ENCODE measurements around the gene SNAP91. TPM values are rescaled to one million over a fixed set of nuclear protein-coding genes. Genes with fewer than 3 reads are reported as not detected.

The SNAP91 gene
- total RNA-seq, 1 donor from 2014 or later, result 1.5 TPM

DNA sequence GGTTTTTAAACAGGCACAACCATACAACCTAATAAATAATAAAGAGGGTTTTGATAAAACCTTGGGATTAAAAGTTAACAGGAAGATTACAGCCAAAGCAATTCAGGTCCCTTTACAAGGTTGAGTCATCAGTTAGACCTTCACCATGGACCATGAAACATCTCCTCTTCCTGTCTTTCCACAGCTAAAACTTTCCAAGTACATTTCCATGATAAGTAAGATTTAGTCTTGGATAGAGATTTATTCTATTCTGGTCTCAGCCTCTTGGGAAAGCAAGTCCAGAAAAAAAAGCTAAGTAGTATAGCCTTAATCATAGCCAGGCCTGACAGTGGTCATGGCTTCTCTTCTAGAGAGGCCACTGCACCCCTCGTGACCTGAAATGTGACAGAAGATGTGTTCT is 199.5 kb downstream of the SNAP91 start:
- no peak for DNase-seq (ENCODE audit: low spot score)
- peaks cover 3% of the 10 kb centered on the region for H3K27me3 Mint-ChIP-seq (ENCODE audit: unreplicated experiment)
- H3K9me3 Mint-ChIP-seq (ENCODE audit: unreplicated experiment), result no peaks in the 10 kb centered on the region
- H3K36me3 Mint-ChIP-seq (ENCODE audit: low read depth, unreplicated experiment), result no peaks in the 10 kb centered on the region
- peaks cover 7% of the 10 kb centered on the region for H3K4me1 Mint-ChIP-seq (ENCODE audit: unreplicated experiment)
- no peak overlapping the region for H3K27ac Mint-ChIP-seq (ENCODE audit: unreplicated experiment)
- H3K4me3 Mint-ChIP-seq (ENCODE audit: unreplicated experiment), result no peak overlapping the region
- TF ChIP-seq, protein P1, sequence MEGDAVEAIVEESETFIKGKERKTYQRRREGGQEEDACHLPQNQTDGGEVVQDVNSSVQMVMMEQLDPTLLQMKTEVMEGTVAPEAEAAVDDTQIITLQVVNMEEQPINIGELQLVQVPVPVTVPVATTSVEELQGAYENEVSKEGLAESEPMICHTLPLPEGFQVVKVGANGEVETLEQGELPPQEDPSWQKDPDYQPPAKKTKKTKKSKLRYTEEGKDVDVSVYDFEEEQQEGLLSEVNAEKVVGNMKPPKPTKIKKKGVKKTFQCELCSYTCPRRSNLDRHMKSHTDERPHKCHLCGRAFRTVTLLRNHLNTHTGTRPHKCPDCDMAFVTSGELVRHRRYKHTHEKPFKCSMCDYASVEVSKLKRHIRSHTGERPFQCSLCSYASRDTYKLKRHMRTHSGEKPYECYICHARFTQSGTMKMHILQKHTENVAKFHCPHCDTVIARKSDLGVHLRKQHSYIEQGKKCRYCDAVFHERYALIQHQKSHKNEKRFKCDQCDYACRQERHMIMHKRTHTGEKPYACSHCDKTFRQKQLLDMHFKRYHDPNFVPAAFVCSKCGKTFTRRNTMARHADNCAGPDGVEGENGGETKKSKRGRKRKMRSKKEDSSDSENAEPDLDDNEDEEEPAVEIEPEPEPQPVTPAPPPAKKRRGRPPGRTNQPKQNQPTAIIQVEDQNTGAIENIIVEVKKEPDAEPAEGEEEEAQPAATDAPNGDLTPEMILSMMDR (IDR thresholded peaks at IDR 0.05; ENCODE audit: unreplicated experiment), result no peak

DNA sequence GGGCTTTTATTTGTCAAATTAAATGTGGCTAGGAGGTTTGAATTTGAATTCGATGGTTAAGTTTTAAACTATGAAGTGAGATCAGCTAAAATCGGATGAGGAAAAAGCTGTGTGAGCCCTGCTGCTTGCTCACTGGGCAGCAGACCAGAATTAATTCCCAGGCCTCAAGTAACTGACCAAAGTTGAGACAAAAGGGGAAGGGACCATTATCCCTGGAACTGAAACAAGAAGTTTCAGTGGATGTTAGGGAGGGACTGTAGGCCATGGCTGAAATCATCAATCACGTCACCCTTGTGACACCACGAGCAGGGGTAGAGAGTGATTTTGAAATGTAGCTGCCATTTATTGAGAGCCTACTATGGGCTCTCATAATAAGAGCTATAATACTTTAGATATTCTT is 203.5 kb downstream of the SNAP91 start:
- H3K36me3 Mint-ChIP-seq (ENCODE audit: low read depth, unreplicated experiment), result no peaks in the 10 kb centered on the region
- no peak overlapping the region for H3K27ac Mint-ChIP-seq (ENCODE audit: unreplicated experiment)
- no peak overlapping the region for H3K4me3 Mint-ChIP-seq (ENCODE audit: unreplicated experiment)
- DNase-seq (ENCODE audit: low spot score), result no peak
- no peaks in the 10 kb centered on the region for H3K9me3 Mint-ChIP-seq (ENCODE audit: unreplicated experiment)
- H3K27me3 Mint-ChIP-seq (ENCODE audit: unreplicated experiment), result peaks cover 1% of the 10 kb centered on the region
- TF ChIP-seq, protein P1 (IDR thresholded peaks at IDR 0.05; ENCODE audit: unreplicated experiment), result no peak
- H3K4me1 Mint-ChIP-seq (ENCODE audit: unreplicated experiment), result no peaks in the 10 kb centered on the region

Other genes with a start within 250 kb of the SNAP91 start
- gene PRSS35, start 196.6 kb downstream of the SNAP91 start, total RNA-seq (ENCODE audit: unreplicated experiment), result 1.3 TPM
- not detected for gene RIPPLY2, start 144.3 kb upstream of the SNAP91 start, total RNA-seq (ENCODE audit: unreplicated experiment)
- 13.0 TPM for gene CYB5R4, start 150.6 kb upstream of the SNAP91 start, total RNA-seq (ENCODE audit: unreplicated experiment)